ENCODE results near the gene NT5C1A. TPM values are rescaled to one million over a fixed set of nuclear protein-coding genes. Genes with fewer than 3 reads are reported as not detected.

Gene NT5C1A
- total and polyA plus RNA-seq, 2 donors (not counting 1 experiment from before 2014, with no cell fraction given) = not detected

GRCh38 chr1:39648496-39648895 lies 23.4 kb downstream of the NT5C1A start:
- H3K36me3 ChIP-seq (replicated peaks in 1 of 2; ENCODE audit: control extremely low read depth in 1 of 2, control insufficient read depth in 1 of 2, extremely low read depth in 1 of 2, insufficient read depth in 2 of 2, low read length in 1 of 2) = no peaks in the 10 kb centered on the region
- intact Hi-C loops (cut with micrococcal nuclease) = no loop called here
- DNase-seq (no peak), ATAC-seq (ENCODE audit: low read depth) (no peak)
- TF ChIP-seq EZH2 (IDR thresholded peaks at IDR 0.05; ENCODE audit: borderline replicate concordance, insufficient read depth, low read depth, low read length, poor library complexity, severe bottlenecking) (no peak), CTCF (IDR thresholded peaks at IDR 0.05) (no peak)
- H3K27ac ChIP-seq (ENCODE audit: low read length in 2 of 2) = no peak overlapping the region
- no peak overlapping the region for H3K9ac ChIP-seq (ENCODE audit: low read length)
- H3K9me3 ChIP-seq (ENCODE audit: control extremely low read depth in 1 of 3, control insufficient read depth in 2 of 3, insufficient read depth in 1 of 3, low read length in 2 of 3) = peaks cover 0 to 7% (median 0%) of the 10 kb centered on the region in 3 donors
- POLR2A ChIA-PET = no interaction called here
- Mint-ChIP-seq H3K27me3 (peaks cover 14% of the 10 kb centered on the region), H3K27ac (no peak overlapping the region), H3K9me3 (ENCODE audit: insufficient read depth) (no peaks in the 10 kb centered on the region), H3K4me3 (no peak overlapping the region), H3K4me1 (peaks cover 2% of the 10 kb centered on the region)
- no peaks in the 10 kb centered on the region for H4K20me1 ChIP-seq (ENCODE audit: control insufficient read depth, insufficient read depth, low read length, poor library complexity, severe bottlenecking)
- CTCF ChIA-PET = interaction anchor here (0.6 to 4.9 kb wide), 2 partner anchors 11 to 724 kb away, joined by 3 to 34 read pairs; no protein-coding TSS in a partner anchor
- 74% methylated on average over 2 of the region's 2 CpGs for WGBS (ENCODE audit: insufficient coverage)
- no peak overlapping the region for H3K4me2 ChIP-seq (replicated peaks; ENCODE audit: low read depth, low read length, poor library complexity, severe bottlenecking)
- no peak overlapping the region for H2AFZ ChIP-seq (ENCODE audit: insufficient read depth, low read depth, low read length, poor library complexity, severe bottlenecking)
- H3K79me2 ChIP-seq (ENCODE audit: control insufficient read depth, insufficient read depth, low read length) = no peaks in the 10 kb centered on the region
- H3K27me3 ChIP-seq (replicated peaks in 1 of 4; ENCODE audit: control extremely low read depth in 1 of 4, control insufficient read depth in 3 of 4, insufficient read depth in 4 of 4, low read length in 3 of 4) = peaks cover 0 to 6% (median 0%) of the 10 kb centered on the region in 4 experiments
- no peak overlapping the region for H3K4me3 ChIP-seq (ENCODE audit: control extremely low read depth in 1 of 5, extremely low read depth in 1 of 5, insufficient read depth in 1 of 5, low read depth in 2 of 5, low read length in 4 of 5)
- peaks cover 0 to 2% of the 10 kb centered on the region in 2 donors for H3K4me1 ChIP-seq (ENCODE audit: control insufficient read depth in 2 of 2, insufficient read depth in 2 of 2, low read length in 2 of 2)

GRCh38 chr1:39647247-39647646 lies 24.7 kb downstream of the NT5C1A start:
- Histone ChIP-seq H3K4me3 (ENCODE audit: control extremely low read depth in 1 of 5, extremely low read depth in 1 of 5, insufficient read depth in 1 of 5, low read depth in 2 of 5, low read length in 4 of 5) (no peak overlapping the region), H3K4me1 (ENCODE audit: control insufficient read depth in 2 of 2, insufficient read depth in 2 of 2, low read length in 2 of 2) (no peaks in the 10 kb centered on the region), H3K36me3 (replicated peaks in 1 of 2; ENCODE audit: control extremely low read depth in 1 of 2, control insufficient read depth in 1 of 2, extremely low read depth in 1 of 2, insufficient read depth in 2 of 2, low read length in 1 of 2) (no peaks in the 10 kb centered on the region), H3K9ac (ENCODE audit: low read length) (no peak overlapping the region), H3K4me2 (replicated peaks; ENCODE audit: low read depth, low read length, poor library complexity, severe bottlenecking) (no peak overlapping the region), H4K20me1 (ENCODE audit: control insufficient read depth, insufficient read depth, low read length, poor library complexity, severe bottlenecking) (no peaks in the 10 kb centered on the region), H3K27ac (ENCODE audit: low read length in 2 of 2) (no peak overlapping the region), H2AFZ (ENCODE audit: insufficient read depth, low read depth, low read length, poor library complexity, severe bottlenecking) (no peak overlapping the region), H3K9me3 (ENCODE audit: control extremely low read depth in 1 of 3, control insufficient read depth in 2 of 3, insufficient read depth in 1 of 3, low read length in 2 of 3) (peaks cover 0 to 8% (median 0%) of the 10 kb centered on the region in 3 donors), H3K27me3 (replicated peaks in 1 of 4; ENCODE audit: control extremely low read depth in 1 of 4, control insufficient read depth in 3 of 4, insufficient read depth in 4 of 4, low read length in 3 of 4) (peaks cover 0 to 6% (median 0%) of the 10 kb centered on the region in 4 experiments), H3K79me2 (ENCODE audit: control insufficient read depth, insufficient read depth, low read length) (no peaks in the 10 kb centered on the region)
- H3K4me3 Mint-ChIP-seq = no peak overlapping the region
- intact Hi-C loops (cut with micrococcal nuclease) = no loop called here
- peaks cover 10% of the 10 kb centered on the region for H3K27me3 Mint-ChIP-seq
- no peaks in the 10 kb centered on the region for H3K4me1 Mint-ChIP-seq
- no peak for DNase-seq
- H3K9me3 Mint-ChIP-seq (ENCODE audit: insufficient read depth) = no peaks in the 10 kb centered on the region
- no peak overlapping the region for H3K27ac Mint-ChIP-seq
- POLR2A ChIA-PET = no interaction called here
- CTCF ChIA-PET = interaction anchor here (1.0 to 4.9 kb wide), 4 partner anchors 12 to 41 kb away, joined by 4 to 34 read pairs (median 4); no protein-coding TSS in a partner anchor
- ATAC-seq (ENCODE audit: low read depth) = no peak
- TF ChIP-seq CTCF (IDR thresholded peaks at IDR 0.05) (no peak), EZH2 (IDR thresholded peaks at IDR 0.05; ENCODE audit: borderline replicate concordance, insufficient read depth, low read depth, low read length, poor library complexity, severe bottlenecking) (no peak)
- WGBS (ENCODE audit: insufficient coverage) = 69% methylated on average over 3 of the region's 3 CpGs
